GM12874 (cell line): ENCODE results near the gene C16orf90.

Source experiments
- TF ChIP-seq, protein P1 (sequence below): IDR thresholded peaks from 2 replicates; pipeline ENCODE4 v1.5.1; 2011; ENCODE audit warnings: low read depth, mild to moderate bottlenecking, control low read depth, low read length, moderate library complexity; ENCODE audit not compliant: insufficient read depth

C16orf90 gene

DNA sequence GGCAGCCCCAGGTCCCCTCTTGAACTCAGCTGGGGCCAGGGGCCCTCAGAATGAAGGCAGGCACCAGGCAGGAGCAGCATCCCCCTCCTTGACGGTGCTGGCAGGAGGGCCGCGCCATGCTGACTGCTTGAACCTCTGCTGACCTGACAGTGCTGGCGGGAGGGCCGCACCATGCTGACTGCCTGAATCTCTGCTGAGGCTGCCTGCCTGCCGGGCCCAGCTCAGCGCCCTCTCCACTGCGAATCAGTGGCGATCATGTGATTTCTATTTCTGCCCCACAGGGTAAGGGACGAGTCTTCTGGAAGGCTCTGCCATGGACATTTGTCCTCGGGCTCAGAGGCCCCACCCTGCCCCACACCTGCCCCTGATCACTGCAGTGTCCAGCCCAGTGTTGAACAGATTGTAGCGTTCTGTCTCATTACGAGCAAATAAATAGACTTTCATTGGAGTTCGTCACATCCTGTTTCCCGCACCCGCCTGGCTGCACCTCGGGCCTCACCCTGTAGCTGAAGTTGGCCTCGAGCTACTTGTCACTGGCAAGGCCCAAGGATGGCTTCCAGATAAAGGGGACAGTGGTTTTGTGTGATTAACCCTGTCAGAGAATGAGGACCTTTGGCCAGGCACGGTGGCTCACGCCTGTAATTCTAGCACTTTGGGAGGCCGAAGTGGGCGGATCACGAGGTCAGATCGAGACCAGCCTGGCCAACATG, 8.6 kb downstream of the C16orf90 start:
- TF ChIP-seq, protein P1, sequence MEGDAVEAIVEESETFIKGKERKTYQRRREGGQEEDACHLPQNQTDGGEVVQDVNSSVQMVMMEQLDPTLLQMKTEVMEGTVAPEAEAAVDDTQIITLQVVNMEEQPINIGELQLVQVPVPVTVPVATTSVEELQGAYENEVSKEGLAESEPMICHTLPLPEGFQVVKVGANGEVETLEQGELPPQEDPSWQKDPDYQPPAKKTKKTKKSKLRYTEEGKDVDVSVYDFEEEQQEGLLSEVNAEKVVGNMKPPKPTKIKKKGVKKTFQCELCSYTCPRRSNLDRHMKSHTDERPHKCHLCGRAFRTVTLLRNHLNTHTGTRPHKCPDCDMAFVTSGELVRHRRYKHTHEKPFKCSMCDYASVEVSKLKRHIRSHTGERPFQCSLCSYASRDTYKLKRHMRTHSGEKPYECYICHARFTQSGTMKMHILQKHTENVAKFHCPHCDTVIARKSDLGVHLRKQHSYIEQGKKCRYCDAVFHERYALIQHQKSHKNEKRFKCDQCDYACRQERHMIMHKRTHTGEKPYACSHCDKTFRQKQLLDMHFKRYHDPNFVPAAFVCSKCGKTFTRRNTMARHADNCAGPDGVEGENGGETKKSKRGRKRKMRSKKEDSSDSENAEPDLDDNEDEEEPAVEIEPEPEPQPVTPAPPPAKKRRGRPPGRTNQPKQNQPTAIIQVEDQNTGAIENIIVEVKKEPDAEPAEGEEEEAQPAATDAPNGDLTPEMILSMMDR: no peak

DNA sequence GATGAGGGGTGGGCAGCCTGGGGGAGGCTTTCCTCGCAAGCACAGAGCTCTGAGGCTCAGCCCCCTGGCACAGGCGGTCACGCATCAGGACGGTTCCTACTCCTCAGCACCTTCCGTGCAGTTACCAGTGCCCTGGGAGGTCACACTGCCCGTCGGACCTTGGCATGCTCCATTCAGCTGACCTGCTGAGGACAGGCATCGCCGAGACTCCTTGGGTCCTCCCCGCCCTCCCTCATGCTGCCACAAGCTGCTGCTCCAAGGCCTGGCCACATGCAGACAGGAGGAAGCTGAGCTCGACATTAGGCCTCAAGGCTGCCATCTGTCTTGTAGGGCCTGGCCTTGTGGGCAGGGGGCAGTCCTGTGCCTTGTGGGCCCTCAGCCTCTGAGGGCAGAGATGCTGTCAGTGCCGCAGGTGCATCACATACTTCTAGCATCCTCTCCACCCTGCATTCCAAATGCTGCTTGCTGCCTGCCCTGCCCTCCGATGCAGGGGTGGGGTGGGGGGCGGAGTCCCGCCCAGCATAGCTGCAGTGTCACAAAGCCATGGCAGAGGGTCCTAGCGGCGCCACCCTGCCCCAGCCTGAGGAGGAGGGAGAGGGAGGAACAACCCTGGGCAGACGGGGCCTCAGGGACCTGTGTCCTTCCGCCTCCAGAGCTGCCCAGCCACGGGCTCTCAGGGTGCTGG, 9.3 kb downstream of the C16orf90 start:
- TF ChIP-seq, protein P1: no peak

DNA sequence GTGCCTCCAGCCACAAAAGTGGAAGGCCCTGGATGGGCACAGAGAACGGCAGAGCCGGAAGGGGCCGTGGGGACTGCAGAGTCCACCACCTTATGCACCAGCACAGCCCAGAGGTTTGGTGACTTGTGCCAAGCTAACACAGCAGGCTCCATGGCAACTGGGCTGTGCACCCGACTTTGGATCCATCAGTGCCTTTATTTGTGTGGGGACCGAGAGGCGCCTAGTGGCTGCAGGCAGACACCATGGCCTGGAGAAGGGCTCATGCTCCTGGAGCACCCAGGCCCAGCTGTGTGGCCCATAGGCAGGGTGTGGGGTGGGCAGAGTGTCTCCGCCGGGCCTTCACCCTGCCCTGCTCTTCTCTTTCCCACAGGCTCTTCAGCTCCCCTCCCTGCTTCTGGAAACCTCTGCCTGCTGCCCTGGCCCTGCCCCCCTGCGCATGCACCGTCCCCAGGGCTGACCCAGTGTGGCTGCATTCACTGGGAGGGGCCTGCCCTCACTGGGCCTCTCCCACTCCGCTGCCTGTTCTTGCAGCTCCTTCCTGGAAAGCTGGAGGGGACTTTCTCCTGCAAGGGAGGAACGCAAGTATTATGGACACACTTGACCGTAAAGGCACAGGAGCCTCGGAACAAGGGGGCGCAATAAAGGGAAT, 10.1 kb downstream of the C16orf90 start:
- TF ChIP-seq, protein P1: no peak

DNA sequence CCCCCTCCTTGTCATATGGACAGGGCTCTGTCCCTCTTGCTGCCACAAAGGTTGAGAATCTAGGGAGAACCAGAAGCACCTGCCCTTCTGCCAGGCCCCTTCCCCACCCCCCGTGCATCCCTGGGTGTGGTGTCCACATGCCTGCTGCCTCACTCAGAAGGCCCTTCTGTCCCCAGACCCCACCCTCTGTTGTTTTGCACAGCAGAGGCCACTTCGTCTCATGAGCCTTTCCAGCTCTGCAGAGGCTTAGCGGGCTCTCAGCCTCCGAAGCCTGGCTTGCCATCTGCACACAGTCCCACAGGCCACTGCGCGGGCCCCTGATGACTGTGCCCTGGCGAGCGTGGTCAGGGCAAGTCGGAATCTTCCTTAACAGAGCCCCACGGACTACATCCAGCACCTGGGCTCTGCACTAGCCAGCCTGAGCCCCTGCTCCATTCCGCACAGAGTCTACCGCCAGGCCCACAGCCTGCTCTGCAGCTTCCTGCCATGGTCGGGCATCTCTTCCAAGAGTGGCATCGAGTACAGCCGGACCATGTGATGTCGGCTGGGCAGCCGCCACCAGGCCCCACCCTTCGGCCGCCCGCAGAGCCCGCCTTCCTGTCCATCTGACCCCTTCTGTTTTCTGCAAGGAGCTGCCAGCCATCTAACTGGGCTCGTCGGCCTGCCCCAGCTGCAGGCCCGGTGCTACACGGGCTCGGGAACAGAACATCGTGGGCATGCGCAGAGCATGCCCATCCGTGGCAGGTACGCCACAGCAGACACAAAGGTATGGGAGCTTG, 10.8 kb downstream of the C16orf90 start:
- TF ChIP-seq, protein P1: no peak

DNA sequence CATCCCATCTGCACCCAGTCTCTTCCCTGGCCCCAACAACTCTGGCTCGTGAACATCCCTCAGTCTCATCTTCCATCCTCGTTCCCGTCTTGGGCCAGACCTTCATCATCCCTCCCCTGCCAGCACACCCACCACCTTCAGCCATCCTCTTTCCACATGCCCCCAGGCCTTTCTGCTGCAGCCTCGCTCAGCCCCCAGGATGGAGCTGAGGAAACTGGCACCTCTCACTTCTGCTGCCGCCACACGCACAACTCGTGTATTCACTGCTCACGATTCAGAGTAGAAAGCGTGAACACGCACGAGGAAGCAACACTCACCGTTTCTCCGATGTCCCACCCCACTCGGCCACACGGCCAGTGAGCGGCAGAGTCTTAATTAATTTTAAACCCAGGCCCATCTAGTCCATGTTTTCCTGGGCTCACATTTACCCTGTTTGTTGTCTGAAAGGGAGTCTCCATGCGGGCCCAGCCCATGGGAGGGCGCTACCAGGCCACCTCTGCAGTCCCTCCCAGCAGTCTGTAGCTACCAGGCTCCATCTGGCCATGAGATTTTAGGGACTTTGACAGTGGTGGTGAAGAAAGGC, 12.5 kb downstream of the C16orf90 start:
- TF ChIP-seq, protein P1: no peak

DNA sequence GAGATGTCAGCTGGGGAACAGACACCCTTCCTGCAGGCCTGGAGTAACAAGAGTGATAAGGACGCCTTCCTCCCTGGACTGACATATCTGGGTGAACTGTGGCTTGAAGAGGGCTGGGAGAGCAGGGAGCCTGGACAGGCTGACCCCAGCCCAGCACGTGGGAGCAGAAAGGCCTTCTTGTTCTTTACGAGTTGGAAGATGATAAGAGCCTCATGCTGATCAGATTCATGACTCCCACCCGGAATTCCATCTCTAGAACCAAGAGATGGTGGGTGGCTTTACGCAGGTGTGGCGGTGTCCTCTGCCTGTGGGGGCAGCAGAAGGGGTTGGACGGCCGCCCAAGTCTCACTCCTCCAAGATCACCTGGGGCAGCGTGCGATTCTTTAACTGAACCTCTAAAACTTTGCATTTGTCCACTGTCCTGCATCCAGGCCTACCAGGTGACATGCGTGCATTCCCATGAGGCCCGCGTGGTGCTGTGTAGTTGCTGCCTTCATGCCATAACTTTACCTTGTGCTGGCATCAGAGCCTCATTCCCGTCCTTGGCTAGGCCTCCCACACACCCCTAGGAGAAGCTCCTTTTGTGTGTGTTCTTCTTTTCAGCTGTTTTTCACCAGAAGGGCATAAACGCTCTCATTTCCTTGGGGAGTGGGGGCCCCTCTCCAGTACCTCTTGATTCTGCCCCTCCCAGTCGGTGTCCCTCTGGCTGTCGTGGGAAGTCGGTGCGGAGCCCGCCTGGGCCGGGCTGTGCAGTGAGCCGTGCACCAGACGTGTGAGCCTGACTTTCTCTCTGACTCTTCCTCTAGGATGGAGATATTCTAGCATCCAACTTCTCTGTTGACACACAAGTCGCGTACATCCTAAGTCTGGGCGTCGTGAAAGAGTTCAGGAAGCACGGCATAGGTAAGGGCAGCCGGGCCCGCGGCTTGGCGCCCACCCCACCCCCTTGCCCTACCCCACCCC, 13.3 kb downstream of the C16orf90 start:
- TF ChIP-seq, protein P1: no peak
